GM19395 (cell line): ENCODE data around the gene SLC6A9.

Experiments used
- ATAC-seq: cut with Tn5 transposase; IDR thresholded peaks from one replicate; pipeline ENCODE4 v1.9.1; 2021; ENCODE audit warnings: mild to moderate bottlenecking, moderate library complexity; ENCODE audit not compliant: unreplicated experiment

The SLC6A9 gene

DNA sequence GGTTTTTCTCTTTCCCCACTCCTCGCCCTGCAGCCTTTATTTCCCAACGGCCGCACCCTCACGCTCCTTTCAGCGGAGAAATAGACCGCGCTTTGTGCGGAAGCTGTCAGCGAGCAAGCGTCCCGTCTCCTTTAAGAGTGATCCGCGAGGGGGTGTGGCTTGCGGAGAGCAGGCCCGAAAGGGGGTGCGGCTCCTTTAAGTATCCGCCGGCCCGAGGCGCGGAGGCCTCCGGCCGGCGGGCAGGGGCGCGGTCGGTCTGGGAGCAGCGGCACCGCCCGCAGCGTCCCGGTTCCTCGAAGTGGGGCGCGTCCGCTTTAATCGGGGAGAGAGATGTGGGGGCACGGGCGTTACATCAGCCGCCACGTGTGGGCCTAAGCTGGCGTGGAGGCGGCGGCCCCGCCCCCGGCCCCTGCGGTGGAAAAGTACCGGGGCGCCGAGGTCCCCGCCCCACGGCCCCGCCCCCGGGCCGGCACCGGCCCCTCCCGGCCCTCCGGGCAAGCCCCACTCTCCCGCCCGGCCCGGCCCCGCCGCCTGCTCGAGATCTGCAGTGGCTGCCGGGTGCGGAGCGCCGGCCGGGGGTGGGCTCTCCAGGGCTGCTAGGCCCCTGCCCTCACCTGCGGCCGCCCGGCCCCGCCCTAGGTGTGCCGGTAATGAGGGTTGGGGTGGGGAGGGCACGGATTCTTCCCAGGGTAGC, 1.2 kb downstream of the SLC6A9 start:
- peak; percentile 89 for ATAC-seq

DNA sequence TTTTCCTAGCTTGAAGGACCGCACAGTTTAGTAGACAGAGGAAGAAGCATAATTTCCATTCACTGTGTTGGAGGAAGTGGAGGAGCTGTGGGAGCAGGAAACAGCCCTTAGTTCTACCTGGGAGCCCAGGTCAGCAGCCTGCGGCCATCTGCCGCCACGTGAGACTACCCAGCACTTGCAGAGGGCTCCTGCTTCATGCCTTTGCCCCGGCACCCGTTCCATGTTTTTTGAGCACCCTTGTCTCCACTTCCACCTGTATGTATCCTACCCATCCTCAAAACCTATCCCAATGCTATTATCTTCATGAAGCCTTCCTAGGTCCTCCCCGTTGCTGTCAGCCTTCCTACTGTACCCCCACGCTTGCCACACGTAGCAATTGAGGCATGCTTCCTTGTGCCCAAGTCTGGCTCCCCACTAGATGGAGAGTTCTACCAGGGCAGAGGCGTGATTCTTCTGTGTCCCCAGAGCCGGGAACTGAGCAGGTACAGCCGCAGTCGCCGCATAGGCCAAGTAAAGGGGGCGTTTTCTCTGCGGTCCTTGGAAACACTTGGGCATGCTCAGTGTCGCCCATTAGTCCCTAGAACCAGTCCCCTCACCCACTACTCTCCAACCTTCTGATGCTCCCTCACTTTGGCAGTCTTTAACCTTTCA, 1.9 kb downstream of the SLC6A9 start:
- ATAC-seq: peak; percentile 39

DNA sequence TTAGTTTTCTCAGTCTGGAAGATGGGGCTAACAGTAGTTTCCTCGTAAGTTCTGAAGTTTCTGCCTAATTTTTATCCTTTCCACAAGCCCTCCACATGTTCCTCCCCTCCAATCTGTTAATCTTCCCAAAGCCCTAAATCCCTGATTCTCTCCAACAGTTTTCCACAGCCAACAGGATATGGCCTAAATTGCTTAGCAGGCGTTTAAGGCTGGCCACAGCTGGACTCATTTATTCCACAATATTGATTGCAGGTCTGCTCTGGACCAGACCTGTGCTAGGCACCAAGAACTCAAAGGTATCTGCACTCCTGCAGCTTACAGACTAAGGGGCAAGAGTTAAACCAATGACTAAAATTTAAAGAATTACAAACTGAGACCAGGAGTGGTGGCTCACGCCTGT, 3.9 kb downstream of the SLC6A9 start:
- no peak for ATAC-seq

DNA sequence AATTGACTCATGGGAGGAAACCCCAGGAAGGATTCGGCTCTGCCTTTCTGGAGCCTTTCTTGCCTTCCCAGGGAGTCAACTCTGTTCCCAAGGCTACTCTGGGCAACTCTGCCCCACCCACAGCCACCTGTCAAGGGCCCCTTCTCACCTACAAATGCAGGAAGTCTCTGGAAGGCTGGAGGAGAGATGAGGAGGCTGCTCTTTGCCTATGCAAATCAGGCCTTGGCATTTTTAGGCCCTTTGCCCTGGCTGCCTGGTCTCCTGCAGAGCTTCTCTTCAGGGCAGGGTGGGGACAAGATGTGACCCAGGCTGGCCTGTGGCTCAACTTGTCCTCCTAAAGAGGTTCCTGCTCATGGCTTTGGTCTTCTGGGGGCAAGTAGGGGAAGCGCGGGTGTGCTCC, 5.4 kb downstream of the SLC6A9 start:
- ATAC-seq: no peak

DNA sequence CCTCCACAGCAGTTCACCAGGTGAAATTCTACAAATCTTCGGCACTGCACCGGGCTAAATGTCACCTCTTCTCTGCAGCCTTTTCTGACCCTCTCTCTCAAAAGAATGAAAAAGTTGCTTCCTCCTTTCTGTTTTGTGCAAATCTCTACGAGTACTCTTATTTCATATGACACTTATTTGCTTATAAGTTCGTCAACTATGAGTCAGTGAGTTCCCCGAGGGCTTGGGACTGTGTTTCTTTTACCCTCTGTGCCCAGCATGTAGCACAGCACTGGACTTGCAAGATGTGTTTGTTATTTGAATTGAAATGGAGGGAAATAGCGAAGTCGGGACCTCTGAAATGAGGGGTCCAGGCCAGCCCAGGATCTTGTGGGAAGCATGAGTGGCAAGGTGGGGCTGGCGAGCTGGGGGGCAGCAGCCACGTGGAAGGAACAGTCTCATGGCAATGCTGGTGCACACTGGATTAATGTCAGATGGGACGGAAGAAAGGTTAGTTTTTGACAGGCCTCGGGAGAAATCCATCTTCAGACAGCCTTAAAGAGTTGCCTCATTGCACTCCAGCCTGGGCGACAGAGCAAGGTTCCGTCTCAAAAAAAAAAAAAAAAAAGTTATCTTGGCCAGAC, 6.2 kb downstream of the SLC6A9 start:
- no peak for ATAC-seq

DNA sequence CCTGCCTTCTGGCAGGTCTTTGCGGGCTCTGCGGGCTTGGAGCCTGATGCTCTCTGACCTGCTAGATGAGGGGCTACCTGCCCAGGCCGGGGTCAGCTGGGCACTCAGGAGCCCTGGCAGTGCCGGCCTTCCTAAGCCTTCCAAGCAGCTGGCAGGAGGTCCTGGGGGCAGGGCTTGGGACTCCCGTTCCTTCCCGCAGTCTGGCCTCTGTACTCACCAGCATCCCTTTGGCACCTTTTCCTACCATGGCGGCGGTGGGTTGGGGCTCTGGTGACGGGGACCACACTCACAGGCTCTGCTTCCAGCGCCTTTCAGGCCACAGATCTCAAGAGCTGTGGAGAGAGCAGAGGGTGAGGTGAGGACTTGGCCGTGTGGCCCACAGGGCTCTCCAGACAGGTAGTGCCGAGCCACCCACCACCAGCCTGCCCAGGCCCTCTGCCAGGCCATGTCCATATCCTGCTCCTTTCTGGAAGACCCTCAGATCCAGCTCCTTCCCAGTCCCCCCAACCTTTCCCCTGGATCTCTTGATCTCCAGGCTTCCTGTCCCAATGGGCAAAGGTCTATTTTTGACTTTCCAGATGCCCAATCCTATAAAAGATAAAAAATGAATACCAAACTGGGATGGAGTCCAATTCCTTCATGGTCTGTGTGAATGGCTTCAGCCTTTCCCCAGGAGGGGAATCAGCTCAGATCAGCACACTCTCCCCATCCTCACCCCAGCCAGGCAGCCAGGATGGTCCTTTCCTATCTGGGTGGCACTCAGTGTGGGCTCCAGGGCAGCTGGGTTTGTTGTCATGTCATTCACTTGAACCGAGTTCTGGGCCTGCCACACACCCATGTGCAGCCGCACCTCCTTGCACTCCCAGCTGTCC, 7.0 kb downstream of the SLC6A9 start:
- no peak for ATAC-seq

DNA sequence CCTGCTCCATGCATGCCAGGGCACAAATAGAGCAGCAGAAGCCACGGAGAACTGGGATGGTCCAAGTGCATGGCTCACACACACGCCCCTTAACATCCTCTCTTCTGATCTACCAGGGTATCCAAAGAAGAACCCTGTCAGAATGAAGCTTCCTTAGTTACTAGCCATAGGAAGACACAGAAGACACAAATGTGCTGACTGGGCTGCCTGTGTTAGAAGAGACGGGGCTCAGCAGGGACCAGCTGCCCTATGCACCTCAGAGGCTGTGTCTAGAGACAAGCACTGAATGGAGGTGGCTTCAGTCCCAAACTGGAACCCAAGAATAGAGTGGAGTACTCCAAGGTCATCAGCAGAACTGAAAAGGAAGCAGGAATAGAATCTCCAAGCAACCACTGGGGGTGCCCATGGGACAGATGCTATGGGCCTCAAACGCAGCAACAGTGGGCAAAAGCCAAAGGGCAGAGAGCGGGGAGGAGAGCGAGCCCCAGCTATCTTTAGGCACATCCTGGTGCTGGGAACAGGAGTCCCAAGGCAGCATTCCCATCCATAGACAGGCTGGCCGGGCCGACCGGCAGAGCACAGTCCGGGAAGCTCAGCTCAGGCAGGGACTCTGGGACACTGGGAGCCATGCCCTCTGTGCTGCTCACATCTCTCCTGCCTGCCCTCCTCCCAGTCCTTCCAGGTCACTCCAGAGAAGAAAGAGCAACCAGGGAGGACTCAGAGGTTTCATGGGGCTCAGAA, 9.5 kb downstream of the SLC6A9 start:
- no peak for ATAC-seq

DNA sequence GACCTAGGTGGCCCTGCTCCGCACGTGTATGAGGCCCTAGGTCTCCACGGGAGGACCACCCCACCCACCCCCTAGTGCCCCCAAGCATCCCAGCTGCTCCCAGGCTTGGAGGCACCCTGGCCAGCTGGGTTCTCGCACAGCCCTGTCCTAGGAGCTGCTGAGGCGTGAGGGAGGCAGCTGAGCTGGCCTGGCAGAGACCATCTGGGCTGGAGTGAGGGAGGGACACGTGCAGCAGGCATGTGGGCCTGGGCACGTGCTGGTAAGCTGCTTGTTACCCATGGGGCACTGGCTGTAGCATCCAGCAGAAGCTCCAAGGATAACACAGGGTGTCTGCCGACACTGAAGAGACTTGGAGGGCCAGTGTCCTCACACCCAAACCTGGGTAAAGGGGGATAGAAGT, 10.1 kb downstream of the SLC6A9 start:
- no peak for ATAC-seq

DNA sequence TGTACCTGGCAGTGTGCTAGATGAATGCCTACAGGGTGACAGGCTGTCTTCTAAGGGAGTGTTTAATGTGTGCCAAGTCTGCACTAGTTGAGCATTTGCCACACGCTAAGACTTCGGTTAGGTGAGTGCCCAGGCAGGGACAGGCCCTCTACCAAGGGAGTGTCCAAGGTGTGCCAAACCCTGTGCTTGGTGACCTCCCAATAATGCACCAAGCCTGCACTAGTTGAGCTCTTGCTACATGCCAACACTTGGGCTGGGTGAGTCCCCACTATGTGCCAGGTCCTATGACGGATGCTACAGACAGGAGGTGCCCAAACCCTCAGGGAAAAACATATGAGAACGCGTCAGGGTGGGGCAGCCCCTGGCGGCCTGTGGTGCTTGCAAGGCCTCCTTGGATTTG, 10.8 kb downstream of the SLC6A9 start:
- ATAC-seq: no peak

DNA sequence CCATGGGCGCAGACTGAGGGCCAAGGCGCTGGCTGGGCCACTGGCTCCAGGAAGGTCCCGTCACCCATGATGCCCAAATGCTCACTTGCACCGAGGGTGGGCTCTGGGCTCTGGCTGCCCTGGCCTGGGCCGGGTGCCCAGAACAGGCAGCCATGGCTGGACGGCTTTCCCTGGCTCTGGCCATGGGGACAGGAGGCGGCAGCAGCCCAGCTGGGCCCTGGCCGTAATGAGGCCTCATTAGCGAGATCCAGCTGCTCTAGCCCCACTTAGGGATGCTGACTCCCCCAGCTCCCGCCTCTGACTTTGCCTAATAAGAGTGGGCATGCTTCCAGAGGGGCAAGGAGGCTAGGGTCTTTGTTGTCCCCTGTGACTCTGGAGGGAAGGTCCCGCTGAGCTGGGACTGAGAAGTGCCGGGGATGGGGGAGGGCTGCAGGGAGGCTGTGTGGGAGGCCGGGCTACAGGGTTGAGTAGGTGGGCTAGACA, 11.8 kb downstream of the SLC6A9 start:
- ATAC-seq: no peak

DNA sequence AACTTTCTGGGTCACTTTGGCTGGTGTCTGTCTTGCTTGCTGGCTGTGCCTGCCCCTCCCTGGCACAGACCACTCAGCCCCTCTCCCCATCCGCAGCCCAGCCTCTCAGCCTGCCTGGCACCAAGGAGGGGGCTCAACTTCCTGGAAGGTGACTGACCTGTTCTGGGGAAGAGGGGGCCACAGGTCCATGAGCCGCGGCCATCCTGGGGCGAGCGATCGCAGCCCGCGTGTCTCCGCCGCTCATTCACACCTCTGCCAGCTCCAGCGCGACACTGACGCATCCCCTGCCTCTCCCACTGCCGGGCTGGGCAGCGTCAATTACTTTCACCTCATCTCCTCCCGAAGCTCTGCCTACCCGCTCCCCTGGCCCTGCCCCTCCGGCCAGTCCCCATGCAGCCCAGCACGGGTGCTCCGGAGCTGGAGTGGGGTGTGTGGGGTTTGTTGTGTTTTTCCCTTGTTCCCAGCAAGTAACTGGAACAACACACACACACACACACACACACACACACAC, 14.3 kb downstream of the SLC6A9 start:
- ATAC-seq: no peak

DNA sequence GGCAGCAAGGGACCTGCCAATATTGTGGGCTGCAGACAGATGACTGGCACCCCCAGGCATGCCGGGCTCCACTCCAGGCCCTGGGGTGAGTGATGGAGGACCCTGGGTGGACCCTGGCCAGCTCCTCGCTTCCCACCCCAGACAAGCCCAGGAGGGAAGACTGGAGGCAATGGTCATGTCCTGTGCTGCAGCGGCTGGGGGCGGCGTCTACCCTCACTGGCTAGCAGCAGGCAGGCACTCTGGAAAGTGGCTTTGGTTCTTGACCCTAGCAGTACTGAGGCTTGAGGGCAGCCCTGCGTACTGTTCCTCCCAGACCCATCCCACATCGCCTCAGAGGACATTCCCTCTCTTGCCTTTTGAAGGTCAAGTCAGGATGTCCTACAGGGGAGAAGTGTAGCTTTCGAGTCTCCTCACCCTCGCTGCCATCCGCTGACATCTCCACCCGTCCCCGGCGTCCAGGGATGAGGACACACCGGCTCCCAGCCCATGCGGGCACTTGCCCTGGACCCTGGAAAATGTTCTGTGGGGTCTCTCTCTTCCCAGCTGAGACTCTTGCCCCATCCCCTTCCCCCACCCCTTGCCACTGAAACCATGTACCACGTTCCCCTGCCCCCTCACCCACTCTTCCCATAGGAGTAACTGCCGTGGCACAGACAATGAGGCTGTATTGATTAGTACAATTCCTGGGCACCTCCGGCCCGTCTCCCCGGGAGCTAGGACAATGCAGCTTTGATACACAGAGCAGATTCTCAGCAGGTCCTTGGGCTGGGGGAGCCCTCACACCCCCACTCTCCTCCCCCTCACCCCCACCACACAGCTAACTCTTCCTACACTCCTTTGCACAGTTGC, 15.0 kb downstream of the SLC6A9 start:
- no peak for ATAC-seq

DNA sequence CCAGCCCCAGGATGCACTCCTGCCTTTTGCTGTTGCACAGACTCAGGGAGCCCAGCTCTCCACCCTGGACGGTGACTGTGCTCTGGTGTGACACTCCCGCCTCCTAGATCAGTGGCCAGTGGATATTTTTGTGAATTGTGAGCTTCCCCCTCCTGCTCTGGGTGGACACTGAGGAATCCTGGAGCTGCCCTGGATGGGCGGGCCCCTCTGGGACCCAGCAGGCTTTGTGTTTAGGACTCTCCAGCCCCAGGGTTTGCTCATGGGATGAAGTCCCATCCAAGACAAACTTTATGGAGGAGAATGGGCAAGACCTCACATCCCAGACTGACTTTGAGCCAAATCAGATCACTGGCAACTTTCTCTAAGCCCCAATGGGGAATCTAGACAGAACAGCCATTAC, 16.1 kb downstream of the SLC6A9 start:
- no peak for ATAC-seq

DNA sequence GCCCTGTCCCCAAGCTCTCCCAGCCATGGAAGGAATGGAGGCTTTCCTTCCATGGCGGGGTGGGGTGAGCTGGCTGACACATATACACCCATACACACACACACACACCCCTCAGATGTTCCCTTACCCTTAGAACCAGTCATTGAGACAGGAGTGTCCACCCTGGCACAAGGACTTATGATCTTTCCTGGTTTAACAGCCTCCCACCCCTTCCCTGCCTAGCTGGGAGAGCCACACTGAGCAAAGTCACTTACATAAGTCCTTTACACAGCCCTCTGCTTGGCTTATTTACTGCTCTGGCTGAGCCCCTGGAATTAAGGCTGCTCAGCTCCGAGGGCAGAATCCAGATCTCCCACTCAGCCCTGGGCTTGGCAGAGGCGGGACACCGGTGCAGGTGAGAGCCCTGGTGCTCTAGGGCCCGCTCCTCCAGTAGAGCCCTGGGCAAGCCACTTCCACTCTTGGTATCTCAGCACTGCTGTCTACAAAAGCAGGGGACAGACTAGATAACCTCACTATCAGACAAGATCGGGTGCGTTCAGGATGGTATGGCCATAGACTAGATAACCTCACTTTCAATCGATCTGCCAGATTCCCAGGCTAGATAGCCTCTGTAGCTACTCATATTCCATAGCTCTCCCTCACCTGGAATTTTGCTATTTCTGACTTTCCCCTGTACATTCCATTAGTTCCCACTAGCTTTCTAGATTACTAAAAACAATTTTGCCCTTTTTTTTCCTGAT, 16.7 kb downstream of the SLC6A9 start:
- no peak for ATAC-seq

DNA sequence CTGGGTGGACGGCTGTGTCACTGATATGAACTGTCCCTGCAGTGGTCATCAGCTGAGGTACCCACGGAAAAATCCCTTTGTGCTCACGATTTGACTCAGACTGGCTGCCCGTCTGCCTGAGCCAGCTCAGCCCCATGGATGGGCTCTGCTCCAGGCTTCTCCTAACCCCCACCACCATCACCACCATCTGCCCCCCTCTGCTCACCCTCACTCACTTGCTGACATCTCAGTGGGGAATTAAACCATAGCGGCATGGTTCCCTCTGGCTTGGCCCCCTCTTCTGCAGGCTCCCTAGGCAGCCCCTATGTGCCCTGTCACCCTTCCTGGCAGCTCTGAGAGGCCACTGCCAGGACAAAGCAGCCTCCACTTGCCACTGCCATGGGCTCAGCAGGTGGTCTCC, 17.3 kb downstream of the SLC6A9 start:
- ATAC-seq: no peak

DNA sequence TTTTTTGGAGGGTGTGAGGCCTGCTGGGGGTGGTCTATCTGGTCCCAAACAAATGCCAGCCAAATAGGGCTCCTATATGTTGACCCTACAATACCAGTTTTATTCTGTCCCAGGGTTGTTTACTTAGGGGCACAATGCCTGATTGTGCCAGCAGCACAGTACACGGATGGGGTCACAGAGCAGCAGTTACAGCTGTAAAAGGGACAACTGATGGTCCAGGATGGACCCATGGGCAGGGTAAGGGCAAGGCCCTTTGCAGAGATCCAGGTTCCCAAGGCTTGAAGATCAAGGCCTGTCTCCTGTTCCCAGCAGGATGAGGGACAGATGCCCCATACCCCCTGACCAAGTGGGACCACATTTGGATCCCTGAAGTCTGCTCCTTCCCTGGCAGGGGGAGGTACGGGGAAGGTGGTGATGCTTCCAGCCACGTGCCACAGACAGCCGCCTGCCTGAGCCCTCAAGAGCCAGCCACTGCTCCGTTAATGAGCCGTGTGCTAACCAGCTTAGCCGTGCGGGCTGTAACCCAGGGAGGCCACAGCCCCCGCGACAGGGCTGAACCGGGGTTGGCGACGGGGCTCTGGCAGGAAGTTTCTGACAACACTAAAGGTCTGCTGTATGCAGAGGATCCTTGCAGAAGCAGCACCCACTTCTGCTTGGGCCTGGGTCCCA, 18.2 kb downstream of the SLC6A9 start:
- ATAC-seq: no peak

DNA sequence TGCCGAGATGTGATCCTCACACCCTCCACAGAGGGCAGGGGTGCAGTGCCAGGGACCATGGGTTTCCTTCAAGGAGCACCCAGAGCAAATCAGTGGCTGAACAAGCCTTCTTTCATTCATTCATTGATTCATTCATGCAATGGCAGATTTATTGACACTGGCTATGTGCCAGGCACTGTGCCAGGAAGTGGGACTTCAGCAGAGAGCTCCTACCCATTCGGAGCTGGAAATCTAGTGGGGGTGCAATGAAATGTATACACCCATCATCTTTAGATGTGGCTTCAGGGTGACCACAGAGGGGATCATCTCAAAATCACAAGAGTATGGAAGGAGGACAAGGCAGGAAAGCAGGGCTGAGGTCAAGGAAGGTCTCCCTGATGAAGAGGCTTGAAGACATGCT, 18.9 kb downstream of the SLC6A9 start:
- ATAC-seq: no peak

DNA sequence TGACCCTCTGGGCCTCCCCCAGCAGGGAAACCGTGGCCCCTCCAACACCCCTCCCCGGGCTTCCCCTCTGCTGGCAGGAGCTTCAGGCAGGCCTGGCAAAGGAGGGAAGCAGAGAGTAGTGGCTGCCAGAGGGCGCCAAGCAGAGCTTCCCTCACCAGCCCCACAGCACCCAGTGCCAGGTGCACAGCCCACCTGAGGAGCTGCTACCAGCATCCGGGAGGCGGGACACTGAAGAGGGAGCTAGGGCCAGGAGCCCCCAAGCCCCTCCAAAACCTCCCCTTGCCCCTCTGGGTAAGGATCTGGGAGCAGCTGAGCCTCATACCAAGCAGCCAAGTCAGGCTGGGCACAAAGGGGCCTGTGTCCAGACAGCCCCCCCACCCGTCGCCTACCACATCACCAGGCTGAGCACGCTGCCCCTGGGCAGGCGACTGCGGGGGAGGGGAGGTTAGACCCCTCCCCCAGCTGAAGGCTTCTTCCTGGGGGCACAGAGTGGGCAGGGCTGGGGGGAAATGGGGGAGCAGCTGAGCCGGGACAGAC, 20.3 kb downstream of the SLC6A9 start:
- no peak for ATAC-seq
